ENCODE measurements around the gene GNPDA2.
A peak's percentile ranks its signal among the peaks of the same experiment; 100 is the strongest.

Gene GNPDA2

DNA sequence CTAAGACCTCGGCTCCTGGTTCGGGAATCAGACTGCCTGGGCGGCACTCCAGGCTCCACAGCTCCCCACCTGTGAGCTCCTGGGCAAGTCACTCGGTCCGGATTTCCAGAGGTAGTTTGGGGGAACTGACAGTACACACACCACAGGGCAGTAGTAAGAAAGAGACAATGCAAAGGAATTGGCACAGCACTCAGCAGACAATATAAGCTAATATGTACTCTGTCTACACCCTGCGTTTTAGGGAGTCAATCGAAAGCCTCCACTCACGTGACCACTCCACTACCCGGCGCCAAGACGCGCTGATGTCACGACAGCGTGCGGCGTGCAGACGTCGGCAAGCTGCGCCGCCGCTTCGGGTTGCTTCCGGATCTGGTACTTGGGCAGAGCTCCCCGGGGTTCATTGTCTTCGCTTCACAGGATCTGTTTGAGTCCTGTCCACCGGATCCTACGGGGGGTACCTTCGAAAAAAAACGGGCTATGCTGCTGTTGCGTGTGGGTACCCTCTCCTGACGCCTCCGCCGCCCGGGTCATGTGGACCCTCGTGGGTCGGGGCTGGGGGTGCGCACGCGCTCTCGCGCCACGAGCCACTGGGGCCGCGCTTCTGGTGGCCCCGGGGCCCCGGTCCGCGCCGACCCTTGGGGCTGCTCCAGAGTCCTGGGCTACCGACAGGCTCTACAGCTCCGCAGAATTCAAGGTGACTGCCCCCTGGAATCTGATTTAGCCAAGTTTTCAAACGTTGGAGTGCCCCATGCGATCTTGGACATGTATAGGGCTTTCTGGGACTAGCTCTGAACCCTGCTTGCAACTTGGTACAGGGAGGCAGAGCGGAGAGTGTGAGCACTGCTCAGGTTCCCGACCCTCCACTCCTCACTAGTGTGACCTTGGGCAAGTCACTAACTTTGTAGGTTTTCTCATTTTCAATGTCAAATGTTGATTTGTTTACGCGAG, 48.0 kb downstream of the GNPDA2 start, which contains the start of gene GUF1:
Gene GUF1, plus strand, starts transcription at position 327 of the 948 bp plus-strand sequence. Its CDS starts 203 bp downstream, at position 530.
- DNase-seq (ENCODE audit: low read depth in 2 of 2) = peak; percentile 61 to 65

DNA sequence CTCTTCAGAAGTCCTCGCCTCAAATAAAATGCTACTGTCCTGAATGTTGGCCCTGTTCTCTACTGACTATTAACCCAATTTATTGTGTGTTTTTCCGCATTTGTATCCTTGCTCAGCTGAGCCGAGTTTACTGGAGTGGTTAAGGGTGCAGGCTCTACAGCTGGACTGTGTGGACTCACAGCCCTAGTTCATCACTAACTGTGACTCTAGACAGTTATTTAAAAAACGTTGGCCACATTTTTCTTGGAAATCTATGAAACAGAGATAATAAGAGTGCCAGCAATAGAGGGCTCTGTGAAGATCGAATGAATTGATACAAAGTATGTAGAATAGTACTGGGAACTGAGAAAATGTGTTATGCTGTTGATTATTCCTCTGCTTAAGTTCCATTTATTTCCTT, 51.0 kb downstream of the GNPDA2 start:
- DNase-seq (ENCODE audit: low read depth in 2 of 2) = no peak

DNA sequence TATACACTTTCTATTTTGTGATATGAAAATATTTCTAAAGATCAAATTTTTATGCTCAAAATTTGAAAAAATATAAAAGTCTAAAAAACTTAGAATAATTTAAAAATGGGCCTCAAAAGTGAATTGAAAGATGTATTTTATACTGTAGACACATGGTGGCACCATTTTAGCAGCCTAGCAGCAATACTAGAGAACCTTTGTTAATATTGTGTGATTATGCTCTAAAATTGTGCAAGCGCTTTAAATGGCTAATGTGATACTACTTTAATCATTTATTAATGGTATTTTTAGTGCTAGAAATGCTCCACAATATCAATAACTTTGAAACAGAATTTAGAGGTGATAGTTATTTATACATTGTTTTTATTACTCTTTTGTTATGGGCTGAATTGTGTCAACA, 51.9 kb downstream of the GNPDA2 start:
- no peak for DNase-seq (ENCODE audit: low read depth in 2 of 2)

- no peak for DNase-seq (ENCODE audit: low read depth in 2 of 2)
Measured at GRCh38 chr4:44671636-44672035, 54.7 kb downstream of the GNPDA2 start.

DNA sequence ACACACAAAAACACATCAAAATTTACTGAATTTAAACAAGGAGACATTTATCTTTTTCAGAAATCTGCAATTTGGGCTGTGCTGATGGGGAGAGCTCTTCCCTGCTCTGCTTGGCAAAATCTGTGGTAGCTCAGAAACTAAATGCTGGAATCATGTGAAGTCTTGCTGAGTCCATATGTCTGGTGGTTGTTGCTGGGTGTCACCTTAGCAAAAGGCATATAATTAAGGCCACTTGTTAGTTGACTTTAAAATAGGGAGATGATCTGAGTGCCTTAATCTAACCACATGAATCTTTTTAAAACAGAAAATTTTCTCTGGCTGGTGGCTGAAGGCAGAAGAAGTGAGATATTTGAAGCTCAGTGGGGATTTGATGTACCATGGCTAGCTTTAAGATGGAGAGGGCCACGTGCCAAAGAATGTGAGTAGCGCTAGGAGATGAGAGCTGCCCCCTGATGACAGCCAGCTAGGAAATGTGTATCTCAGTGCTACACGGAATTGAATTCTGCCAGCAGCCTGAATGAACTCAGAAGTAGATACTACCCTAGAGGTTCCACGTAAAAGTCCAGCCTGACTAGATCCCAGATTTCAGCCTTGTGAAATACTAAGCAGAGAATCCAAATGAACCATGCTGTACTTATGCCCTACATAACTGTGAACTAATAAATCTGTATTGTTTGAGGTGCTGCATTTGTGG, 55.7 kb downstream of the GNPDA2 start:
- DNase-seq (ENCODE audit: low read depth in 2 of 2) = no peak

- no peak for DNase-seq (ENCODE audit: low read depth in 2 of 2)
Measured at GRCh38 chr4:44668526-44668925, 57.8 kb downstream of the GNPDA2 start.

DNA sequence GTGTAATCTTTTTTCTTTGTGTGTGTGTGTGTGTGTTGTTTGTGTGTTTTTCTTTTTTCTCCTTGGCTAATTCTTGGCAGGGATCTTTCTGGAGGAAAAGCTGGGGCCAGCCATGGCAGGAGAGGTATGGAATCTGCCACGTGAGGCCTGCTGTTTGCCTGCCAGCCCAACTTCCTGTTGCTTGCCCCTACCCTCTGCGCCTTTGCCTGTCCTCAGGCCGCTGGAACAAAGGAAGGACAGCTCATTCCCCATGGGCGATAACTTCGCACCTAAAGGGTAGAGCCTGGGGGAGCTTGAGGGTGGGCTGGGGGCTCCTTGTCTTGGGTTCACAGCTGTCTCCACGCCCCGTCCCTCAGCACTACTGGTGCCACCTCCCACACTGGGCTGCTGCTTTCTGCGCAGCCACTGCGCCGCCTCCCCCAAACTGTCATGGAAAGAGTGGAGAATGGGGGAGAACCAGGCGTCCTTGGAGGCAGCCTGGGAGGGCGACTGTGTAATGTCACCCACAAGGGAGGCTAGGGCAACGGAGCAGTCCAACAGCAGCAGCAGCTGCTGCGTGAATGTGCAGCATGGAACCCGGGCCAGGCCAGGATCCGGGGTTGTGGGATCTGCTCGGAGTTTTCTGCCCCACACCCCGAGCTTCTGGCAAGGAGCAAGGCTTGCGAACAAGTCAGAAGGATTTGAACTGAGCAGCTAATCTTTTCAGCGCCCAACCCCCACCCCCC, 62.7 kb downstream of the GNPDA2 start:
- DNase-seq (ENCODE audit: low read depth in 2 of 2) = no peak

GRCh38 chr4:44662623-44663005, 63.7 kb downstream of the GNPDA2 start:
- DNase-seq (ENCODE audit: low read depth in 2 of 2) = no peak

GRCh38 chr4:44661940-44662622, 64.3 kb downstream of the GNPDA2 start:
- DNase-seq (ENCODE audit: low read depth in 2 of 2) = no peak

- no peak for DNase-seq (ENCODE audit: low read depth in 2 of 2)
Measured at GRCh38 chr4:44660396-44660795, 66.0 kb downstream of the GNPDA2 start.

GRCh38 chr4:44652002-44652401, 74.4 kb downstream of the GNPDA2 start:
- DNase-seq (ENCODE audit: low read depth in 2 of 2) = no peak
